ENCODE measurements around the gene ITGA6. TPM values are rescaled to one million over a fixed set of nuclear protein-coding genes. Genes with fewer than 3 reads are reported as not detected.
"Not testable (repeated sequence)": the region's sequence is repeated elsewhere in the genome, so short reads cannot be mapped to it uniquely, and the experiment has no call there.

ITGA6 gene
- total and polyA plus RNA-seq, 7 donors, result 16.4 to 46.5 (median 25.9) TPM

DNA sequence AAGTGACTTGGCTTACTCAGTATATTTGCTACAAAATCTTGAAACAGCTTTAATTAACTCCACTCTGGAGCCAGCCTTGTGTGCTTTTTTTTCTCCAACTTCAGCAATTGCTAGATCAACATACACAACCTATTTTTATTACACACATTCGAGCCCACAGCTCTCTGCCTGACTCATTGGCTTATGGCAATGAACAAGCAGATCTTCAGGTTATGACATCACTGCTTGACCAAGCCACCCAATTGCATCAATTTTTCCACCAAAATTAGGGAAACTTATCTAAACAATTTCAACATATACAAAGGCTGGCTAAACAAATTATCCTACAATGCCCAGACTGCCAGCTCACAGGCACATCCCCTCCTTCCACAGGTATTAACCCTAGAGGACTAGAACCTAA lies 88.9 kb downstream of the ITGA6 start:
- H3K36me3 ChIP-seq (ENCODE audit: insufficient read depth in 1 of 2, low read depth in 1 of 2), result no peaks in the 10 kb centered on the region
- H3K9me3 ChIP-seq, result peaks cover 16% of the 10 kb centered on the region
- intact Hi-C loops (cut with DNase I), result no loop called here
- H3K27ac ChIP-seq, result no peak overlapping the region
- H3K4me1 ChIP-seq, result no peaks in the 10 kb centered on the region
- DNase-seq (no peak), ATAC-seq (no peak)
- no peak overlapping the region for H3K4me3 ChIP-seq
- WGBS, 3 donors, result 69 to 71% (median 70%) methylated on average over 1 of the region's 1 CpG
- H3K27me3 ChIP-seq (ENCODE audit: insufficient read depth in 3 of 3, low read length in 2 of 3), result no peaks in the 10 kb centered on the region
- TF ChIP-seq, protein P1, sequence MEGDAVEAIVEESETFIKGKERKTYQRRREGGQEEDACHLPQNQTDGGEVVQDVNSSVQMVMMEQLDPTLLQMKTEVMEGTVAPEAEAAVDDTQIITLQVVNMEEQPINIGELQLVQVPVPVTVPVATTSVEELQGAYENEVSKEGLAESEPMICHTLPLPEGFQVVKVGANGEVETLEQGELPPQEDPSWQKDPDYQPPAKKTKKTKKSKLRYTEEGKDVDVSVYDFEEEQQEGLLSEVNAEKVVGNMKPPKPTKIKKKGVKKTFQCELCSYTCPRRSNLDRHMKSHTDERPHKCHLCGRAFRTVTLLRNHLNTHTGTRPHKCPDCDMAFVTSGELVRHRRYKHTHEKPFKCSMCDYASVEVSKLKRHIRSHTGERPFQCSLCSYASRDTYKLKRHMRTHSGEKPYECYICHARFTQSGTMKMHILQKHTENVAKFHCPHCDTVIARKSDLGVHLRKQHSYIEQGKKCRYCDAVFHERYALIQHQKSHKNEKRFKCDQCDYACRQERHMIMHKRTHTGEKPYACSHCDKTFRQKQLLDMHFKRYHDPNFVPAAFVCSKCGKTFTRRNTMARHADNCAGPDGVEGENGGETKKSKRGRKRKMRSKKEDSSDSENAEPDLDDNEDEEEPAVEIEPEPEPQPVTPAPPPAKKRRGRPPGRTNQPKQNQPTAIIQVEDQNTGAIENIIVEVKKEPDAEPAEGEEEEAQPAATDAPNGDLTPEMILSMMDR (IDR thresholded peaks at IDR 0.05), result no peak

DNA sequence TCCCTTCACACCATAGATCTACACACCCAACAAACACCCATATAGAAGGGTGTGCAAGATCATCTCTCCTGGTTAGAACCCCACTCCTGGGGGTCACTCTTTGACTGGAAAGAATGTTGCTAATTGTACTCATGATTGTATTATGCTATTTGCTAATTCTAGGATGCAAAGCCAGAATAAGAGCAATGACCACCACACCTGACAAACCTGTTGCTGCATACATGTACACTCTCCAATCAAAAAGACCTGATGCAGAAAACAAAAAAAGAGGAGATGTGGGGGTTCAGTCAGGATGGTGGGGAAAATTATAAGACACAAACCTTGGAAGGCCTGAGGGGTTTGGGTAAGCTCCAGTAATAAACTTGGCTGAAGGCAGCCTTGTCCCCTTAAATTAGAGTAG lies 91.6 kb downstream of the ITGA6 start:
- Histone ChIP-seq H3K9me3 (no peaks in the 10 kb centered on the region), H3K27me3 (ENCODE audit: insufficient read depth in 3 of 3, low read length in 2 of 3) (no peaks in the 10 kb centered on the region), H3K4me1 (no peaks in the 10 kb centered on the region), H3K27ac (no peak overlapping the region), H3K4me3 (no peak overlapping the region), H3K36me3 (ENCODE audit: insufficient read depth in 1 of 2, low read depth in 1 of 2) (no peaks in the 10 kb centered on the region)
- intact Hi-C loops (cut with DNase I), result no loop called here
- no peak for DNase-seq
- TF ChIP-seq, protein P1 (IDR thresholded peaks at IDR 0.05), result no peak
- no peak for ATAC-seq

DNA sequence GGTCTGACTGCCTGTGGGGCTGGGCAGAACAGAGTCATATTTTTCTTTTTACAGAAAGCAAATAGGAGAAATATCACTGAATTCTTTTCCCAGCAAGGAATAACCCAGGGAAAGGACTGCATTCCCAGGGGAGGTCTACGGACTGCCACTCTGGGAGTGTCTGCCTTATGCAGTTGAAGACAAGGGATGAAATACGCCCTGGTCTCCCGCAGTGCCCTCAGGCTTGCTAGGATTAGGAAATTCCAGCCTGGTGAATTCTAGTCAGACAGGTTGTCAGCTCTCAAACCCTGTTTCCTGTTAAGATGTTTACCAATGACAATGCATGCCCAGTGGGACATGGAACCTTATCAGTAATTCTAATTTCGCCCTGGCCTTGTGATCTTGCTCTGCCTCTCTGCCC lies 98.2 kb downstream of the ITGA6 start:
- TF ChIP-seq, protein P1 (IDR thresholded peaks at IDR 0.05), result no peak
- no peak overlapping the region for H3K4me3 ChIP-seq
- H3K9me3 ChIP-seq, result peaks cover 7% of the 10 kb centered on the region
- ATAC-seq, result no peak
- H3K27ac ChIP-seq, result no peak overlapping the region
- DNase-seq, result no peak
- H3K4me1 ChIP-seq, result no peaks in the 10 kb centered on the region
- no peaks in the 10 kb centered on the region for H3K27me3 ChIP-seq (ENCODE audit: insufficient read depth in 3 of 3, low read length in 2 of 3)
- intact Hi-C loops (cut with DNase I), result no loop called here
- H3K36me3 ChIP-seq (ENCODE audit: insufficient read depth in 1 of 2, low read depth in 1 of 2), result no peaks in the 10 kb centered on the region
- WGBS, 3 donors, result 90 to 94% (median 93%) methylated on average over 4 of the region's 4 CpGs

DNA sequence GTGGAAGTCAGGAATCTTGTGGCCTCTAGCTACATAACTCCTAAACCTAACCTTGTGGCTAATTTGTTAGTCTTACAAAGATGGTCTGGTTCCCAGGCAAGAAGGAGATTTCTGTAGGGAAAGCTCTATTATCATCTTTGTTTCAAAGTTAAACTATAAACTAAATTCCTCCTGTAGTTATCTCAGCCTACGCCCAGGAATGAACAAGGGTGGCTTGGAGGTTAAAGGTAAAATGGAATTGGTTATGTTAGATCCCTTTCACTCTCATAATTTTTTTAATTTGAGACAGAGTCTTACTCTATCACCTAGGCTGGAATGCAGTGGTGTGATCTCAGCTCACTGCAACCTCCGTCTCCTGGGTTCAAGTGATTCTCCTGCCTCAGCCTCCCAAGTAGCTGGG lies 103.9 kb downstream of the ITGA6 start:
- no peak for ATAC-seq
- no peak overlapping the region for H3K27ac ChIP-seq
- no peaks in the 10 kb centered on the region for H3K27me3 ChIP-seq (ENCODE audit: insufficient read depth in 3 of 3, low read length in 2 of 3)
- no peak overlapping the region for H3K4me3 ChIP-seq
- no peak for DNase-seq
- TF ChIP-seq, protein P1 (IDR thresholded peaks at IDR 0.05), result no peak
- no peaks in the 10 kb centered on the region for H3K4me1 ChIP-seq
- intact Hi-C loops (cut with DNase I), result no loop called here
- WGBS, 3 donors, result 93 to 96% (median 94%) methylated on average over 2 of the region's 2 CpGs
- no peaks in the 10 kb centered on the region for H3K9me3 ChIP-seq
- H3K36me3 ChIP-seq (ENCODE audit: insufficient read depth in 1 of 2, low read depth in 1 of 2), result no peaks in the 10 kb centered on the region

DNA sequence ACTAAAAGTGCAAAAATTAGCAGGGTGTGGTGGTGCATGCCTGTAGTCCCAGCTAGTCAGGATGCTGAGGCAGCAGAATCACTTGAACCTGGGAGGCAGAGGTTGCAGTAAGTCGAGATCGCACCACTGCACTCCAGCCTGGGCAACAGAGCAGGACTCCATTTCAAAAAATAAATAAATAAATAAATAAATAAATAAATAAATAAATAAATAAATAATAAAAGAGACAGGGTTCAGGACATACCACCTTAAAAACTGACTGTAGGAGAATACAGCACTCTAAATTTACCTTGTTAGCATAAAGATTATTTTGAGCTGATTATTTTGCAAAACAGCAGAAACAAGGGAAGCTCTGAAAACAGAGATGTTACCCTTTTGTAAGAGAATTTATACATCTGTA lies 105.1 kb downstream of the ITGA6 start:
- H3K9me3 ChIP-seq; DNase-seq; H3K4me1 ChIP-seq; H3K36me3 ChIP-seq (ENCODE audit: insufficient read depth in 1 of 2, low read depth in 1 of 2); ATAC-seq; intact Hi-C loops (cut with DNase I); H3K27ac ChIP-seq; H3K4me3 ChIP-seq; H3K27me3 ChIP-seq (ENCODE audit: insufficient read depth in 3 of 3, low read length in 2 of 3): not testable (repeated sequence)
- WGBS, 3 donors, result 96 to 100% (median 97%) methylated on average over 2 of the region's 2 CpGs

Measured in psoas muscle (tissue), 8 donors.